Coronary artery (tissue), 2 donors: ENCODE measurements around the gene R3HCC1L.
A peak's percentile ranks its signal among the peaks of the same experiment; 100 is the strongest.

ENCODE experiments used
- DNase-seq: peaks from one replicate; pipeline ENCODE4 v3.0.0-alpha.2; 2017; ENCODE audit warnings: low spot score
- H3K27ac ChIP-seq, 2 donors: fragments of 200-600 bp; sonication (generic); one replicate each; pipeline ENCODE4 v1.5.1; 2016 to 2019
- H3K4me3 ChIP-seq: fragments of 200-600 bp; sonication (generic); 2 replicates; pipeline ENCODE4 v1.5.1; 2016; ENCODE audit warnings: mild to moderate bottlenecking, moderate library complexity
- CTCF ChIP-seq: fragments of 200-600 bp; sonication (generic); IDR thresholded peaks from one replicate; pipeline ENCODE4 v1.5.1; 2019; ENCODE audit warnings: antibody characterized with exemption

R3HCC1L gene

GRCh38 chr10:98268694-98269431, 134.4 kb downstream of the R3HCC1L start:
- no peak for DNase-seq
- Histone ChIP-seq H3K4me3 (peak overlapping the region; percentile 72), H3K27ac (peak overlapping the region; percentile 89)
- TF ChIP-seq CTCF: no peak

- peak; percentile 97 for DNase-seq
- TF ChIP-seq CTCF: no peak
- Histone ChIP-seq H3K4me3 (peak overlapping the region; percentile 31), H3K27ac (peak overlapping the region; percentile 89)
Measured at GRCh38 chr10:98269435-98269912, 135.0 kb downstream of the R3HCC1L start.

- Histone ChIP-seq H3K4me3 (peak overlapping the region; percentile 31), H3K27ac (peak overlapping the region; percentile 19 to 89)
- TF ChIP-seq CTCF: no peak
- no peak for DNase-seq
Measured at GRCh38 chr10:98270073-98270740, 135.8 kb downstream of the R3HCC1L start.

- no peak for TF ChIP-seq CTCF
- peak overlapping the region in 1 of 2 donors; percentile 89 for H3K27ac ChIP-seq
- DNase-seq: no peak
- H3K4me3 ChIP-seq: no peak overlapping the region
Measured at GRCh38 chr10:98270786-98271185, 136.3 kb downstream of the R3HCC1L start.

- no peak overlapping the region for H3K4me3 ChIP-seq
- DNase-seq: no peak
- H3K27ac ChIP-seq: no peak overlapping the region
- no peak for TF ChIP-seq CTCF
Measured at GRCh38 chr10:98272245-98272644, 137.8 kb downstream of the R3HCC1L start.

GRCh38 chr10:98272656-98273055, 138.2 kb downstream of the R3HCC1L start:
- TF ChIP-seq CTCF: no peak
- DNase-seq: no peak
- H3K27ac ChIP-seq: no peak overlapping the region
- H3K4me3 ChIP-seq: no peak overlapping the region
